Colon (tissue), 2 donors: Measurements from ENCODE around the gene AMPH.

ENCODE experiments used
- FAIRE-seq: peaks from 2 replicates; lab custom pipeline; 2012; peaks lifted over from hg19 to GRCh38; lab: Jason Lieb, UNC
- donor health status: control.
- donor health status: control.

AMPH gene

GRCh38 chr7:38630720-38631673 lies at the start of gene AMPH:
Gene AMPH, minus strand, starts transcription at chr7:38631373. Its CDS starts 22 bp downstream, at chr7:38631351.
- no peak for FAIRE-seq

- no peak for FAIRE-seq
Observed at GRCh38 chr7:38679419-38679818, 48.2 kb upstream of the AMPH start.

GRCh38 chr7:38678698-38679054 lies 47.5 kb upstream of the AMPH start:
- no peak for FAIRE-seq

GRCh38 chr7:38677981-38678697 lies 47.0 kb upstream of the AMPH start:
- FAIRE-seq, result no peak

GRCh38 chr7:38675494-38676106 lies 44.4 kb upstream of the AMPH start:
- no peak for FAIRE-seq

- FAIRE-seq, result no peak
Observed at GRCh38 chr7:38674513-38674912, 43.3 kb upstream of the AMPH start.

GRCh38 chr7:38673795-38674194 lies 42.6 kb upstream of the AMPH start:
- no peak for FAIRE-seq

GRCh38 chr7:38671911-38672905 lies 41.0 kb upstream of the AMPH start:
- no peak for FAIRE-seq

GRCh38 chr7:38669965-38670520 lies 38.9 kb upstream of the AMPH start:
- FAIRE-seq, result no peak

- no peak for FAIRE-seq
Observed at GRCh38 chr7:38664972-38665371, 33.8 kb upstream of the AMPH start.

- no peak for FAIRE-seq
Observed at GRCh38 chr7:38660427-38661099, 29.4 kb upstream of the AMPH start.

GRCh38 chr7:38659931-38660330 lies 28.8 kb upstream of the AMPH start:
- FAIRE-seq, result no peak

- no peak for FAIRE-seq
Observed at GRCh38 chr7:38658921-38659320, 27.7 kb upstream of the AMPH start.

- FAIRE-seq, result no peak
Observed at GRCh38 chr7:38656968-38657367, 25.8 kb upstream of the AMPH start.

- FAIRE-seq, result no peak
Observed at GRCh38 chr7:38655833-38656774, 24.9 kb upstream of the AMPH start.

- no peak for FAIRE-seq
Observed at GRCh38 chr7:38637957-38638356, 6.8 kb upstream of the AMPH start.

GRCh38 chr7:38632411-38632810 lies 1.2 kb upstream of the AMPH start:
- no peak for FAIRE-seq

- no peak for FAIRE-seq
Observed at GRCh38 chr7:38629651-38630510, 1.3 kb downstream of the AMPH start.
